ENCODE results near the gene FMN1. TPM values are rescaled to one million over a fixed set of nuclear protein-coding genes. Genes with fewer than 3 reads are reported as not detected.

Gene FMN1
- total and polyA plus RNA-seq, 2 of the 8 experiments (the other 6 are each of a cell fraction or from before 2014, with no cell fraction given) = 0.27 to 3.7 TPM

DNA sequence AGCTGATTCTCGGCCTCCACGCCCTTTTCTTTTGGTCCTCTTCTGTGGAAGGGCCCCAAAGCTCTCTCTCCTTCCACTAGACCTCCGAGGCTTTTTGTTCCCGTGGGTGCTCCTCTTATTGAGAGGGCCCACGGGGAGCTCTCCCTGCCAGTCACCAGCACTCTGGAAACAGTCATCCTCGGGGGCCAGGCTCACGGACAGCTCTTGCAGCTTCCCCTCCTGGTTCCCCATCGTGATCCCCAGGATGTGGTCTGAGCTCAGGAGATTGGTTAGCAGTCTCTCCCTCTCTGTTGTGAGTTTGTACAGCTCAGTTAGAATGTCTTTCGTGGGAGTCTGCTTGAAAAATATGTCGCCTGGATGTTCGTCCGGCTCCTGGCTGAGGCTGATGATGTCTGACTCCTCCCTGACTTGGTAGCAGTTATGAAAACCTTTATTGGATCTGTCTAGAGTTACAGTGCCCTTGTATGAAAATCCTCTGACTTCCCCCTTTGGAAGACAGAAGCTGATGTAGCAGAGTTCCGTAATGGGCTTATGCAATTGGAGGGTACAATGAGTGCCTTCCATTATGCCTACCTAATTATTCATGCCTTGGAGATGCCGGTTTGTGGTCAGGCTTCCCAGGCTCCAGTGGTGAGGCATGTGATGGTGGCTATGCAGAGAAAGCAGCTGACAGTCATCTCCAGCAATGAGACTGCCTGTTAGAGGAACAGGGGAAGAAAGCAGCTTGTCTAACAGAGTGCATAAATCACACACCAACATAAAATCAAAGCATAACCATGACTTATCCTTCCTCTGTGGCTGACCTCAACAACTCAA lies 40.0 kb downstream of the FMN1 start:
- Histone ChIP-seq H3K79me1 (ENCODE audit: low read depth, low read length) (no peaks in the 10 kb centered on the region), H2BK12ac (ENCODE audit: low read depth, low read length) (no peak overlapping the region), H3K23me2 (ENCODE audit: low read depth, low read length) (no peaks in the 10 kb centered on the region), H2AFZ (ENCODE audit: low read length) (no peak overlapping the region), H3K9me3 (ENCODE audit: insufficient read depth in 2 of 2, low read depth in 1 of 2, low read length in 1 of 2) (no peaks in the 10 kb centered on the region), H3K23ac (ENCODE audit: insufficient read length) (no peak overlapping the region), H2BK15ac (ENCODE audit: low read length) (no peak overlapping the region), H4K8ac (ENCODE audit: extremely low read depth, insufficient read depth, low read length) (no peak overlapping the region), H3K18ac (ENCODE audit: extremely low read depth, low read length) (no peak overlapping the region), H3K56ac (replicated peaks; ENCODE audit: insufficient read length, low read depth, low read length) (no peak overlapping the region), H3K4me1 (replicated peaks in 1 of 4; ENCODE audit: control insufficient read depth in 3 of 4, insufficient read depth in 4 of 4, low read length in 3 of 4) (no peaks in the 10 kb centered on the region), H2AK5ac (ENCODE audit: low read depth, low read length) (no peak overlapping the region), H2BK120ac (replicated peaks; ENCODE audit: low read depth, low read length) (no peak overlapping the region), H4K91ac (replicated peaks; ENCODE audit: insufficient read length, low read length) (no peak overlapping the region), H3K4me3 (ENCODE audit: extremely low read depth in 1 of 4, insufficient read depth in 2 of 4, low read depth in 3 of 4, low read length in 4 of 4) (no peak overlapping the region), H3K14ac (ENCODE audit: insufficient read length) (no peak overlapping the region), H2BK20ac (ENCODE audit: low read length) (no peak overlapping the region), H3K4ac (replicated peaks; ENCODE audit: insufficient read length, low read depth, low read length) (no peak overlapping the region), H3K27ac (ENCODE audit: low read depth, low read length) (no peak overlapping the region), H2BK5ac (ENCODE audit: low read depth, low read length) (no peak overlapping the region), H3K36me3 (ENCODE audit: control insufficient read depth in 2 of 4, insufficient read depth in 4 of 4, low read length in 3 of 4) (no peaks in the 10 kb centered on the region), H3K79me2 (ENCODE audit: control insufficient read depth in 1 of 2, insufficient read depth in 2 of 2, low read length in 2 of 2) (no peaks in the 10 kb centered on the region), H3K4me2 (ENCODE audit: insufficient read depth in 1 of 2, low read depth in 2 of 2, low read length in 2 of 2) (no peak overlapping the region), H4K20me1 (replicated peaks in 1 of 2; ENCODE audit: control insufficient read depth in 1 of 2, insufficient read depth in 2 of 2, low read length in 2 of 2) (no peaks in the 10 kb centered on the region), H4K5ac (ENCODE audit: insufficient read length, low read depth, low read length) (no peak overlapping the region), H3K9ac (replicated peaks in 1 of 4; ENCODE audit: extremely low read depth in 1 of 4, low read depth in 3 of 4, low read length in 3 of 4) (no peak overlapping the region), H3K27me3 (replicated peaks in 1 of 4; ENCODE audit: control insufficient read depth in 3 of 4, extremely low read depth in 1 of 4, insufficient read depth in 3 of 4, low read length in 3 of 4) (no peaks in the 10 kb centered on the region)
- FAIRE-seq (no peak), DNase-seq (ENCODE audit: low read depth in 1 of 2, low spot score in 2 of 2) (no peak)
- 91% methylated on average over 13 of the region's 14 CpGs; no CpG with 5 or more reads in 1 of the 2 experiments for whole genome bisulfite sequencing, 2 experiments (ENCODE audit: extremely low coverage in 1 of 2, insufficient coverage in 1 of 2, insufficient read length in 1 of 2, insufficient replicate concordance in 2 of 2, low coverage in 1 of 2, low lambda C conversion rate in 2 of 2, missing lambda C conversion rate in 1 of 2)
- ChIA-PET CTCF (ENCODE audit: partially characterized antibody) (interaction anchor here (1.0 to 3.2 kb wide), 6 partner anchors 9 to 159 kb away, joined by 3 to 16 read pairs (median 4); no protein-coding TSS in a partner anchor), POLR2A (ENCODE audit: partially characterized antibody) (no interaction called here)
- no peak for TF ChIP-seq BCL11A (IDR thresholded peaks at IDR 0.05; ENCODE audit: low read depth in 2 of 2, low read length in 2 of 2)
- TF ChIP-seq GABPA (IDR thresholded peaks at IDR 0.05; ENCODE audit: borderline replicate concordance, insufficient read depth, low read length) = no peak
- no peak for TF ChIP-seq KDM4A (IDR thresholded peaks at IDR 0.05; ENCODE audit: low read depth, low read length, severe bottlenecking)
- no peak for TF ChIP-seq POLR2A (IDR thresholded peaks at IDR 0.05; ENCODE audit: control extremely low read depth in 1 of 2, low read depth in 2 of 2, low read length in 2 of 2)
- no peak for TF ChIP-seq TCF12 (IDR thresholded peaks at IDR 0.05; ENCODE audit: low read depth, low read length)
- TF ChIP-seq ZNF274 (IDR thresholded peaks at IDR 0.05; ENCODE audit: borderline replicate concordance, extremely low read depth, low read length) = no peak
- TF ChIP-seq RFX5 (IDR thresholded peaks at IDR 0.05; ENCODE audit: borderline replicate concordance, low read depth, low read length) = no peak
- TF ChIP-seq HDAC2 (IDR thresholded peaks at IDR 0.05; ENCODE audit: borderline replicate concordance in 1 of 2, low read depth in 2 of 2, low read length in 2 of 2) = no peak
- no peak for TF ChIP-seq SIRT6 (IDR thresholded peaks at IDR 0.05; ENCODE audit: low read length)
- TF ChIP-seq EZH2 (IDR thresholded peaks at IDR 0.05; ENCODE audit: low read depth, low read length, severe bottlenecking) = no peak
- TF ChIP-seq EP300 (IDR thresholded peaks at IDR 0.05; ENCODE audit: borderline replicate concordance in 1 of 2, low read depth in 2 of 2, low read length in 2 of 2) = no peak
- no peak for TF ChIP-seq BACH1 (IDR thresholded peaks at IDR 0.05; ENCODE audit: low read length)
